ENCODE data around the gene LRRN2.

DNA sequence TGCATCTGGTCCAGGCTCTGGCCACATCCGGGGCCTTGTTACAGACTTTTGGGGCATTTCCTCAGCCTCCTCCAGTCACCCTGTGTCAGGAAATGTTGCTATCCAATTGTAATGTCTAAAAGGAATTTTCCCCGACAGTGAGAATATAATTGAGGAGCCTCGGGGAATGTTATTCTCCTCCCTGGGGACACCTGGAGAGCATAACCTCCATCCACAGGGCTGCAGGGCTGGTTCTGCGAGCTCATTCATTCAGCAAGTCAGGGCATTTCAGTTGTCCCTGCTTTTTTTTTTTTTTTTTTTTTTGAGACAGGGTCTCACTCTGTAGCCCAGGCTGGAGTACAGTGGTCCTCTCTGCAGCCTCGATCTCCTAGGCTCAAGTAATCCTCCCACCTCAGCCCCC is 96.7 kb downstream of the LRRN2 start:
- TF ChIP-seq POLR2A (IDR thresholded peaks at IDR 0.05), result no peak
- TF ChIP-seq, protein P1, sequence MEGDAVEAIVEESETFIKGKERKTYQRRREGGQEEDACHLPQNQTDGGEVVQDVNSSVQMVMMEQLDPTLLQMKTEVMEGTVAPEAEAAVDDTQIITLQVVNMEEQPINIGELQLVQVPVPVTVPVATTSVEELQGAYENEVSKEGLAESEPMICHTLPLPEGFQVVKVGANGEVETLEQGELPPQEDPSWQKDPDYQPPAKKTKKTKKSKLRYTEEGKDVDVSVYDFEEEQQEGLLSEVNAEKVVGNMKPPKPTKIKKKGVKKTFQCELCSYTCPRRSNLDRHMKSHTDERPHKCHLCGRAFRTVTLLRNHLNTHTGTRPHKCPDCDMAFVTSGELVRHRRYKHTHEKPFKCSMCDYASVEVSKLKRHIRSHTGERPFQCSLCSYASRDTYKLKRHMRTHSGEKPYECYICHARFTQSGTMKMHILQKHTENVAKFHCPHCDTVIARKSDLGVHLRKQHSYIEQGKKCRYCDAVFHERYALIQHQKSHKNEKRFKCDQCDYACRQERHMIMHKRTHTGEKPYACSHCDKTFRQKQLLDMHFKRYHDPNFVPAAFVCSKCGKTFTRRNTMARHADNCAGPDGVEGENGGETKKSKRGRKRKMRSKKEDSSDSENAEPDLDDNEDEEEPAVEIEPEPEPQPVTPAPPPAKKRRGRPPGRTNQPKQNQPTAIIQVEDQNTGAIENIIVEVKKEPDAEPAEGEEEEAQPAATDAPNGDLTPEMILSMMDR (IDR thresholded peaks at IDR 0.05), result no peak

All from sigmoid colon (tissue), 3 donors.